Stimulated activated CD8-positive, alpha-beta memory T cell treated with anti-CD3 and anti-CD28 coated beads, Interleukin-12 subunit alpha, Interleukin-12 subunit beta, amount 100 ng/mL, for 24 hours (primary cell): Measurements from ENCODE around the gene ARHGAP44.
"Not testable (repeated sequence)": the region's sequence is repeated elsewhere in the genome, so short reads cannot be mapped to it uniquely, and the experiment has no call there.

ENCODE experiments used
- DNase-seq: peaks from one replicate; pipeline ENCODE4 v3.0.0-alpha.2; 2020; ENCODE audit errors: extremely low read depth

Gene ARHGAP44

DNA sequence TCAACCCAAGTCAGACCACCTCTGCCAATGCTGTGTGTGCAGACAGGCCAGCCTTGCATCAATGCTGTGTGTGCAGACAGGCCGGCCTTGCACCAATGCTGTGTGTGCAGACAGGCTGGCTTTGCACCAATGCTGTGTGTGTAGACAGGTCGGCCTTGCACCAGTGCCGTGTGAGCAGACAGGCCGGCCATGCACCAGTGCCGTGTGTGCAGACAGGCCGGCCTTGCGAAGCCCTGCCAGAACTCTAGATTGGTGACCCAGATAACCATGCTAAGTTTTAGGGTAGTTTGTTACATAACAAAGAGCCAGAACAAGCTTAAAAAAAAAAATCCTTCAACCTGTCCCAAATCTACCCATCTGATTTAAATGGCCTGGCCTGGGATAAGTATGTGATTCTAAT lies 174.2 kb downstream of the ARHGAP44 start:
- no peak for DNase-seq

GRCh38 chr17:12964162-12964561 lies 174.9 kb downstream of the ARHGAP44 start:
- no peak for DNase-seq

DNA sequence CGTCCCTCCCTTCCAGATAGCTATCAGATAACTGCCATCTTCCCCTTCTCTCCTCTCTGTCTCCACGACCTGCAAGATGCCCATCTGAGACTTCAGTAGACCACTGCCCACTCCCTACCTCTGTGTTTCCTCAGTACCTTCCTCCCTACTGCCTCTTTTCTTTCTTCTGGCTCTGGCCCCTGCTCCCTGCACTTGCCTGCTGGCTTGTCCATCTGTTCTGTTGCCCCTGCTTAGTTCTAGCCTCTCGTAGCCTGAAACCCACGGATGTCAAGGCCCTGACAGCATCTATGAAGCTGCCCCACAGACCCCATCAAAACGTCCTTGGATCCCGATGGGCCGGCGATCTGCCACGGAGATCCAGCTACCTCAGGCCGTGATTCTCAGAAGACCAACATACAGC lies 175.5 kb downstream of the ARHGAP44 start:
- DNase-seq, result no peak

DNA sequence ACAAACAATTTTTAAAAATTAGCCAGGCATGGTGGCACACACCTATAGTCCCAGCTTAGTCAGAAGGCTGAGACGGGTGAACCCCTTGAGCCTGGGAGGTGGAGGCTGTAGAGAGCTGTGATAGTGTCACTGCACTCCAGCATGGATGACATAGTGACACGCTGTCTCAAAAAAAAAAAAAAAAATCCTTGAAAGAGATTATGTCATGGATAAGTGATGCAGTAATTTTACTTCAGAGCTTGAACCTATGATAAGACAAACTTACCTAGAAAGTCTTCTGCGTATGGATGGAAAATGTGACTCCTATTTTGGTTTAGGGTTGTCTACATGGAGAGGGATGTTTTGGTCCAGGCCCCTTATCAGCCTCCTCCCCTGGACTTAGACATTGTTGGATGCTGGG lies 176.7 kb downstream of the ARHGAP44 start:
- no peak for DNase-seq

GRCh38 chr17:12966413-12966812 lies 177.1 kb downstream of the ARHGAP44 start:
- DNase-seq, result no peak

DNA sequence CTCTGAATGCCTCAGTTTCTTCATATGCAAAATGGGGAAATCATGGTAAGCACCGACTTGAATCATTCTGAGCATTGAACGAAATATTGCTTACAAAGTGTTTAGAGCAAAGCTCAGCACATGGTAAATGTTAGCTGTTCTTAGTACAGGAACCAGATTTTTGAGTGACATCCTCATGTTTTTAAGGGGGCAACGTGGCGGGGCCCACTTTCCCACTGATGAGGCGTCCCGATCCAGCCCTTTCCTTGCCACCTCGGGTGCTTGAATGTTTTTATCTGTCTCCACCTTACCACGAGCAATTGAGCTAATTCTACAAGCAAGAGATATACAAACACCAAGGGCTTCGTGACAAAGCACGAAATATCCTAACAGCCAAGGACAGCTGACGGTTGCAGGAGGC lies 178.7 kb downstream of the ARHGAP44 start:
- DNase-seq, result no peak

DNA sequence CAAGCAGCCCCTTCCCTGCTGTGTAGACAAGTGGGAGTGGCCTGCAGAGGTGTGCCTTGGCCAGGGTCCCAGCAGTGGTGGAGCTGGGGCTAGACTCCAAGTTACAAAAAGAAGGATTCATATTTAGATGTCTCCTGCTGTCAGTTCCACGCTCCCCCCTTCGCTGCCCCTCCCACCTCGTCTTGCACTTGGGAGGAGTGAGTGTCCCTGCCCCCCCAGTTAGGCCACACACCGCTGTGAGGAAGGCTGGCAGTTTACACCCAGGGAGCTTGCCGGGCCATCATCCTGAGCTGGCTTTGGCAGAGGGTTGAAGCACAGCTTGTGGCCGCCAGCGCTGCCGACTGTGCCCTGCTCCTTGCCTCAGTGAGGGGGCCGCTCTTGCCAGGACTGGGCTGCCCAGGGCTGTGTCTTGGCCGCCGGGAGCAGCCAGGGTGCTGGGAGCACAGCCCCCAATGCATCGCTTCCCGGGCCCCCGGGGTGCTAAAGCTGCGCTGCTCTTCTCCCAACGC lies 184.3 kb downstream of the ARHGAP44 start:
- DNase-seq, result no peak

- DNase-seq, result no peak
These were observed 184.8 kb downstream of the ARHGAP44 start for GRCh38 chr17:12974005-12974531.

- no peak for DNase-seq
These were observed 187.9 kb downstream of the ARHGAP44 start for GRCh38 chr17:12977008-12977751.

- DNase-seq, result not testable (repeated sequence)
These were observed 189.5 kb downstream of the ARHGAP44 start for GRCh38 chr17:12978787-12979186.

- no peak for DNase-seq
These were observed 189.9 kb downstream of the ARHGAP44 start for GRCh38 chr17:12979246-12979645.

- no peak for DNase-seq
These were observed 190.7 kb downstream of the ARHGAP44 start for GRCh38 chr17:12979826-12980500.

DNA sequence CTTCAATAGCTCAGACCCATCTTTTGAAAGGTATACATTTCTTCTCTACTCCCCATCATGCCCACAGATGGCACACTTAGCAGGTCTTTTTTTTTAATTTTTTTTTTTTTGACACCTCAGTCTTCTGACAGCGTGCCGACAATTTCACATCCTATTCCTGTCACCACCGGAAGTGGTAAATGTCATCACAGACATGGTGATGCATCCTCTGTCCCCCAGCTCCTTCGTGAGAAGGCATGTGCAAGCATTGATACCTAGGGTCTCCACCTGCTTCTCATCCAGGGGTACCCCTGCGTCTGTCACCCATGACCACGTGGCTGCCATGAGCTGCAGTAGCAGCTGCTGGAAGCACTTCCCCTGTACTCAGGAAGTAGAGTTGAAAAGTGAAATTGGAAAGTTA lies 192.9 kb downstream of the ARHGAP44 start:
- no peak for DNase-seq

DNA sequence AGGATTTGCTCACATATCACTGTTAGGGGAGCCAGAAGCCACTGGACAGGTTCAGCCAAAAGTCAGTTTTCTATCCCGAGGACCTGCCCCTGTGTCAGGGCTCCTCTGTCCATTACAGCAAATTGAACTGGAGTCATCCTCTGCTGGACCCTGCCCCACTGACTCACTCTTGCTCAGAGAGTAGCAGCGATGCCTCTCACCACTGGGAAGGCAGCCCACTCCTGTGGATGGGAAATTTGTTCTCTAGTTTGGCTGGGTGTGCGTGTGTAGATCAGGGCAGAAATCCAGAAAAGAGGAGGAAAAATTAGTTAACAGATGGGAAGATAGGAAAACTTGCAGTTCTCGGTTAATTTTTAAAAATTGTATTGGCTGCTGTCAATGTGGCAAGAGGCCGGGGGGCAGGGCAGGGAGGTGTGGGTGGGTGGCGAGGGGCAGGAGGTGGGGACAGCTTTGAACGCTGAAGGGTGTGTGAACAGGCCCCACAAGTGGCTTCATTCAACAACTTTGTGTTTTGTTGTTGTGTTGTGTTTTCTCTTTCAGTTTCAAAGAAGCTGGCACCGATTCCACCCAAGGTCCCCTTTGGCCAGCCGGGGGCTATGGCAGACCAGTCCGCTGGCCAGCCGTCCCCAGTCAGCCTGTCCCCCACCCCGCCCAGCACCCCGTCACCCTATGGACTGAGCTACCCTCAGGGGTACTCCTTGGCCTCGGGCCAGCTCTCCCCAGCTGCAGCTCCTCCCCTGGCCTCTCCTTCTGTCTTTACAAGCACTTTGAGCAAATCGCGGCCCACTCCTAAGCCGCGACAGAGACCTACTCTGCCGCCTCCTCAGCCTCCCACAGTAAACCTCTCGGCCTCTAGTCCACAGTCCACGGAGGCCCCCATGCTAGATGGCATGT lies 194.9 kb downstream of the ARHGAP44 start:
- DNase-seq, result no peak

- DNase-seq, result no peak
These were observed 196.4 kb downstream of the ARHGAP44 start for GRCh38 chr17:12985431-12986293.

DNA sequence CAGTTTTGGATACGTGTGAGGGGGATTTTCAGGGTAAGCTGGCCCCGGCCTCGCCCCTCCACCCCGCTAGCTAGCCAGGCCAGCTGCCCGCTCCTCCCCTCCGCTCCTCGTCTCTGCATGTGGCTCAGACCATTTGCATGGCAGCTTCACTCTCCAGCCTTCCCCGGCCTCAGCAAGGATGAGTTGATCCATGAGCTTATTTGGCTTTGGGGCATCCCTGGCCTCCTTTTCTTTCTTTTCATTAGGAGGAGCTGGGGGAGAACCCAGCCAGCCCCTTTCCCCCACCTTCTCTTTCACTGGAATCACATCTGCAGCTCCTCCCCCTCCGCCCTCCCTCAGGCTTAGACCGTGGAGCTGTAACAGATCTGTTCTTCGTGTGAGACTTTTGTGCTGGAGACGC lies 197.8 kb downstream of the ARHGAP44 start:
- DNase-seq, result no peak

GRCh38 chr17:12990041-12990808 lies 200.9 kb downstream of the ARHGAP44 start:
- DNase-seq, result no peak

DNA sequence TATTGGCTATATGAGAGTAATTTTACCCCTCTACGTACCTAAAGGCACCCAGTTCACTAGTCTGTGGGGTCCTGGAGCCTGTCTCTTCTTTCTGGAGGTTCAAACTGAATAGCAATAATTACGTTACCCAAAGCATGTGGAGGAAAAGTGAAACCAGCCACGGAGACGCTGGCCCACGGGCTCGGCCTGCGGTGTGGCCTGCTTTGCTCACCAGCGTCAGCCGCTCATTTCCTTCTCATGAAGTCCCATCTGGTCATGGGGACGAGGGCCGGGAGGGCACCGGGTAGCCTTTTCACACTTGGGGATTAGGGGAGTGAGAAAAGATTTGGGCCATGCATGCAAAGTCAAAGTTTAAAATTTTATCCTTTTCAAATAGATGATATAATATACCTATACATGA lies 201.6 kb downstream of the ARHGAP44 start:
- DNase-seq, result no peak

GRCh38 chr17:12992676-12993075 lies 203.4 kb downstream of the ARHGAP44 start:
- DNase-seq, result no peak

- DNase-seq, result no peak
These were observed 204.3 kb downstream of the ARHGAP44 start for GRCh38 chr17:12993631-12994030.
